Activated CD8-positive, alpha-beta memory T cell treated with anti-CD3 and anti-CD28 coated beads, Interleukin-2, amount 10 ng/mL, durations not matched to agents 7 days and 5 days (primary cell): ENCODE results near the gene OSBPL9. TPM values are rescaled to one million over a fixed set of nuclear protein-coding genes. Genes with fewer than 3 reads are reported as not detected.
"Not testable (repeated sequence)": the region's sequence is repeated elsewhere in the genome, so short reads cannot be mapped to it uniquely, and the experiment has no call there.

Source experiments
- ATAC-seq: fragments of 150-1000 bp; cut with Tn5 transposase; one replicate; pipeline ENCODE4 v1.10.0; 2021; ENCODE audit warnings: moderate library complexity
- CTCF ChIA-PET: fragments of 350-600 bp; sonication (Branson Sonifier 250); formaldehyde crosslinking; loops from one replicate; lab custom pipeline; 2021; ENCODE audit warnings: antibody characterized with exemption; lab: Charles Lee
- DNase-seq: peaks from one replicate; pipeline ENCODE4 v3.0.0-alpha.2; 2020
- H3K27ac Mint-ChIP-seq: one replicate; pipeline ENCODE4 v1.8.0; 2021; ENCODE audit warnings: mild to moderate bottlenecking, mixed read lengths
- H3K27me3 Mint-ChIP-seq: one replicate; pipeline ENCODE4 v1.8.0; 2021; ENCODE audit warnings: mixed read lengths
- H3K36me3 Mint-ChIP-seq: one replicate; pipeline ENCODE4 v1.8.0; 2021; ENCODE audit warnings: mild to moderate bottlenecking, mixed read lengths
- H3K4me1 Mint-ChIP-seq: one replicate; pipeline ENCODE4 v1.8.0; 2021; ENCODE audit warnings: mixed read lengths
- H3K4me3 Mint-ChIP-seq: one replicate; pipeline ENCODE4 v1.8.0; 2021; ENCODE audit warnings: mild to moderate bottlenecking, moderate library complexity, mixed read lengths
- H3K9me3 Mint-ChIP-seq: one replicate; pipeline ENCODE4 v1.8.0; 2022; ENCODE audit warnings: low read depth, mixed read lengths
- total RNA-seq, 2 experiments: library from RNA; stranded (reverse); gene quantifications; one replicate each; pipeline ENCODE4 v1.2.3, GENCODE V29; 2021

OSBPL9 gene
- total RNA-seq, 2 experiments from 2014 or later = 46.5 to 48.5 TPM

DNA sequence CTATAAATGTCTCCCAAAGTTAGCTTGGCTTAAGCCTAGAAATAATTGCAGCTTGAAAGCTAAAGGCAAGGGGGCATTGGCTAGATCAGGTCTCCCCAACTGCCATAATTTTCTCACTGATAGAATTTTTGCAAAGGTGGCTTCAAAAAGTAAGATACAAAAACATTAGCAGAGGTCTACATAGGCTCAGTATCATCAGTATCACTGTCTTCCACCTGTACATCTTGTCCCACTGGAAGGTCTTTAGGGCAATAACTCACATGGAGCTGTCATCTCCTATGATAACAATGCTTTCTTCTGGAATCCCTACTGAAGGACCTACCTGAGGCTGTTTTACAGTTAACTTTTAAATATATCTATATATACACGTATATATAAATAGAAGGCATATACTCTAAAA lies 14.9 kb downstream of the OSBPL9 start:
- no peak overlapping the region for H3K4me3 Mint-ChIP-seq
- ATAC-seq (no peak), DNase-seq (no peak)
- CTCF ChIA-PET = interaction anchor here (0.8 to 1.3 kb wide), 2 partner anchors 9 to 14 kb away, joined by 3 read pairs; no protein-coding TSS in a partner anchor
- H3K9me3 Mint-ChIP-seq = no peaks in the 10 kb centered on the region
- no peak overlapping the region for H3K27ac Mint-ChIP-seq
- H3K27me3 Mint-ChIP-seq = no peaks in the 10 kb centered on the region
- H3K36me3 Mint-ChIP-seq = peaks cover 2% of the 10 kb centered on the region
- peaks cover 10% of the 10 kb centered on the region for H3K4me1 Mint-ChIP-seq

DNA sequence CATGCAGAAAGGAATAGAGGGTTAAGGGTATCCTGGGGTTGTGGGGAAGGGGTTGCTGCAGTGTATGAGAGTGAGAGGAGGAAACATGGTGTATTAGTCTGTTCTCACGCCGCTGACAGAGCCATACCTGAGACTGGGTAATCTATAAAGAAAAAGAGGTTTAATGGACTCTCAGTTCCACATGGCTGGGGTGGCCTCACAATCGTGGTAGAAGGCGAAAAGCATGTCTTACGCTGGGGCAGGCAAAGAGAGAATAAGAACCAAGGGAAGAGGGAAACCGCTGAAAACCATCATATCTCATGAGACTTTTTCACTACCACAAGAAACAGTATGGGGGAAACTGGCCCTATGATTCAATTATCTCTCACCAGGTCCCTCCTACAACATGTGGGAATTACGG lies 17.7 kb downstream of the OSBPL9 start:
- Mint-ChIP-seq H3K4me3 (no peak overlapping the region), H3K9me3 (no peaks in the 10 kb centered on the region), H3K36me3 (no peaks in the 10 kb centered on the region), H3K27me3 (no peaks in the 10 kb centered on the region), H3K4me1 (peaks cover 5% of the 10 kb centered on the region), H3K27ac (no peak overlapping the region)
- DNase-seq (no peak), ATAC-seq (no peak)
- CTCF ChIA-PET = no interaction called here

DNA sequence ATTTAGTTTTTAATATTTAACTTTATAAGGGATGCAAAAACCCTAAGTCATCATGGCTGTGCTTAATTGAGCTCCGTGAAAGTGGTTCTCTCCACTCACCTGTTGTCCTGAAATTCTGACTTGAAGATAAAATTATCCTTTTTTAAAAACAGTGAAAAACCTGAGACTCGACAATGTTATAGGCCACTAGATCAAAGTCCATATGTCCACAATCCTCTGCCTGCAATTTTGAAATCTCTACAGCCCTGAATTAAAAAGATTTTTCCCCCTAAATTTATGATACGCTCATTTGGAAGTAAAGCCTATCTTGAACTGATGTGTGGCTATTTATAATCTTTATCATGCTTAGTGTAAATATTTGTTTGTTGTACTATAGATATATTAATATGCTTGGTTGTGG lies 18.7 kb downstream of the OSBPL9 start:
- H3K36me3 Mint-ChIP-seq = no peaks in the 10 kb centered on the region
- no peak overlapping the region for H3K27ac Mint-ChIP-seq
- no peaks in the 10 kb centered on the region for H3K9me3 Mint-ChIP-seq
- CTCF ChIA-PET = no interaction called here
- H3K4me3 Mint-ChIP-seq = no peak overlapping the region
- H3K27me3 Mint-ChIP-seq = no peaks in the 10 kb centered on the region
- DNase-seq = no peak
- peaks cover 2% of the 10 kb centered on the region for H3K4me1 Mint-ChIP-seq
- ATAC-seq = no peak

DNA sequence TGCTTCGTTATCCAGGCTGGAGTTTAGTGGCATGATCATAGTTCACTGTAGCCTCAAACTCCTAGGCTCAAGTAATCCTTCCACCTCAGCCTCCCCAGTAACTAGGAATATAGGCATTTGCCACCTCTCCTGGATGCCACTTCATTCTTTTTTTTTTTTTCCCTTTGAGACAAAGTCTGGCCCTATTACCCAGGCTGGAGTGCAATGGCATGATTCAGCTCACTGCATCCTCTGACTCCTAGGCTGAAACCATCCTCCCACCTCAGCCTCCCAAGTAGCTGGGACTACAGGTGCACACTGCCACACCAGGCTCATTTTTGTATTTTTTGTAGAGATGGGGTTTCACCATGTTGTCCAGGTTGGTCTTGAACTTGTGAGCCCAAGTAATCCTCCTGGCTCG lies 19.3 kb downstream of the OSBPL9 start:
- Mint-ChIP-seq H3K36me3 (no peaks in the 10 kb centered on the region), H3K9me3 (no peaks in the 10 kb centered on the region), H3K4me1 (peaks cover 2% of the 10 kb centered on the region), H3K27me3 (no peaks in the 10 kb centered on the region), H3K27ac (no peak overlapping the region), H3K4me3 (no peak overlapping the region)
- no peak for DNase-seq
- CTCF ChIA-PET = no interaction called here
- ATAC-seq = no peak

DNA sequence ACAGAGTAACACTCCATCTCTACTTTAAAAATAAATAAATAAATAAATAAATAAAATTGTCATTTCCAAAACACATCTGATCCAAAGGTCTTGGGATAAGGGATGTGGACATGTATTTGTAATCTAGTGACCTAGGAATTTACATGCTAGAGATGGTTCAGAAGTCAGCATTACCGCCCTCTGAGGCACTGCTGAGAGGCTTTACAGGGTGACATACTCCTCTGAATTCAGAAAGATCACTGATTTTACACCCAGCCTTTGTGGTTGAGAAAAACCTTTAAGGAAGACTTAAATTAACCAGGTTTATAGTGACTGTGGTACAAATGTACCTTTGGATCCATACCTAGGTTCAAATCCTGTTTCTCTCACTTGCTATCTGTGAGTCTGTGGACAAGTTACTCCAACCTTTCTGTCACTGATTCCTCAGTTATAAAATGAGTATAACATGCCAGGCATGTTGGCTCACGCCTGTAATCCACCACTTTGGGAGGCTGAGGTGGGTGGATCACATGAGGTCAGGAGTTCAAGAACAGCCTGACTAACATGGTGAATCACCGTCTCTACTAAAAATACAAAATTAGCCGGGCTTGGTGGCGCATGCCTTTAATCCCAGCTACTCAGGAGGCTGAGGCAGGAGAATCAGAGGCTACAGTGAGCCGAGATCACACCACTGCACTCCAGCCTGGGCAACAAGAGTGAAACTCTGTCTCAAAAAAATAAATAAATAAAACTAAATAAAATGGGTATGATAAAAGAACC lies 20.1 kb downstream of the OSBPL9 start:
- CTCF ChIA-PET = no interaction called here
- Mint-ChIP-seq H3K27me3 (no peaks in the 10 kb centered on the region), H3K4me1 (peaks cover 2% of the 10 kb centered on the region), H3K9me3 (no peaks in the 10 kb centered on the region), H3K27ac (no peak overlapping the region), H3K36me3 (no peaks in the 10 kb centered on the region), H3K4me3 (no peak overlapping the region)
- DNase-seq (no peak), ATAC-seq (no peak)

DNA sequence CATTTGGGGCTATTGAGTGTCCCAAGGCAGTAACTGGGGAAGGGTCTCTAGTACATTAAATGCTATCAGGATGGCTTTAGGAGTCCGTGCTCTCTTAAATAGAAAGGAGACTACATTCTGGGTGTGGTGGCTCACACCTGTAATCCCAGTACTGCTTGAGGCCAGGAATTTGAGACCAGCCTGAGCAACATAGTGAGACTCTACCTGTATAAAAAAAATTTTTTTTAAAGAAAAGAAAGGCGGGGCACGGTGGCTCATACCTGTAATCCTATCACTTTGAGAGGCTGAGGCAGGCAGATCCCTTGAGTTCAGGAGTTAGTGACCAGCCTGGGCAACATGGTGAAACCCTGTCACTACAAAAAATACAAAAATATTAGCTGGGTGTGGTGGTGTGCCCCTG lies 21.5 kb downstream of the OSBPL9 start:
- Mint-ChIP-seq H3K36me3 (peaks cover 2% of the 10 kb centered on the region), H3K27me3 (no peaks in the 10 kb centered on the region), H3K9me3 (no peaks in the 10 kb centered on the region), H3K27ac (no peak overlapping the region), H3K4me3 (no peak overlapping the region), H3K4me1 (peaks cover 2% of the 10 kb centered on the region)
- ATAC-seq (no peak), DNase-seq (no peak)
- CTCF ChIA-PET = no interaction called here

DNA sequence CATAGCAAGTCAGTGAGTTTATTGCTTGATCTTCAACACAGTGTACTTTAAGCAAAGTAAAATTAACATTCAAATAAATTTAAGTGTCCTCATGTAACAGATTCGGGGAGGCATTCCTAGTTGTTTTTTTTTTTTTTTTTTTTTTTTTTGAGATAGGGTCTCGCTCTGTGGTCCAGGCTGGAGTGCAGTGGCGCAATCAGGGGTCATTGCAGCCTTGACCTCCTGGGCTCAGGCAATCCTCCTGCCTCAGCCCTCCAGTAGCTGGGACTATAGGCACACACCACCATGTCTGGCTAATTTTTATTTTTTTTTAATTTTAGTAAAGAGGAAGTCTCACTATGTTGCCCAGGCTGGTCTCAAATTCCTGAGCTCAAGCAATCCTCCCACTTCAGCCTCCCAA lies 22.8 kb downstream of the OSBPL9 start:
- H3K9me3 Mint-ChIP-seq = no peaks in the 10 kb centered on the region
- CTCF ChIA-PET = interaction anchor here (1.7 kb wide), 1 partner anchor 19 kb away, joined by 5 read pairs; no protein-coding TSS in a partner anchor
- no peak overlapping the region for H3K4me3 Mint-ChIP-seq
- peaks cover 4% of the 10 kb centered on the region for H3K36me3 Mint-ChIP-seq
- H3K27me3 Mint-ChIP-seq = no peaks in the 10 kb centered on the region
- DNase-seq = no peak
- no peak overlapping the region for H3K27ac Mint-ChIP-seq
- no peak for ATAC-seq
- H3K4me1 Mint-ChIP-seq = no peaks in the 10 kb centered on the region

DNA sequence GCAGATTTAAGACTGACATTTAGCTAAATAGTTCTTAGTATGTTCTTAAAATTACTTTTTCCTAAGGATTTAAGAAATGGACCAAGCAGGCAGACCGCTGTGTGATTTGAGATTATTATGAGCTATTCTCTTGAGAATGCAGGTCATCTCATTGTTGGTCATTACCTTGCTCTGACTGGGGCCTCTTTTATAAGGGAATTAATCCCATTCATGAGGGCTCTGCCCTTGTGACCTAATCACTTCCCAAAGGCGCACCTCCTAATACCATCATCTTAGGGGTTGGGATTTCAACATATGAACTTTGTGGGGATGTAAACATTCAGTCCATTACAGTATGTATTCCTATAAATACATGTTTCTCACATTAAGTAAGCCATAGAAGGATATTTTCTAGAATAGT lies 24.2 kb downstream of the OSBPL9 start:
- CTCF ChIA-PET = interaction anchor here (1.7 kb wide), 1 partner anchor 20 kb away, joined by 5 read pairs; no protein-coding TSS in a partner anchor
- H3K36me3 Mint-ChIP-seq = peaks cover 5% of the 10 kb centered on the region
- no peaks in the 10 kb centered on the region for H3K4me1 Mint-ChIP-seq
- no peaks in the 10 kb centered on the region for H3K9me3 Mint-ChIP-seq
- DNase-seq = no peak
- H3K4me3 Mint-ChIP-seq = no peak overlapping the region
- no peak for ATAC-seq
- no peak overlapping the region for H3K27ac Mint-ChIP-seq
- no peaks in the 10 kb centered on the region for H3K27me3 Mint-ChIP-seq

DNA sequence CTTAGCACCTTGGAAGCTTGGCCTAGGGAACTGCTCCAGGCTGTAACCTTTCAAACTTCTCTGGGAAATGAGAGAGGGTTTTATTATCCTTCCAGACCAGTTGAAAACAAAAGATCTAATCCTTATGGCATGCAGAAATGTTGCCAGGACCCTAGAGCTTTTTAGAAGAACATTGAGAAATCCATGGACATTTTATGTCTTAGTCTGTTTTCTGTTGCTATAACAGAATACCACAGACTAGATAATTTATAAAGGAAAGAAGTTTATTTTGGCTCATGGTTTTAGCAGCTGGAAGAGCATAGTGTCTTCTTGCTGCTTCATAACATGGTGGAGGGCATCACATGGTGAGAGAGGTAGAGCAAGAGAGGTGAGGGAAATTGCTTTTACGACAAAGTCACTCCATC lies 25.8 kb downstream of the OSBPL9 start:
- no peaks in the 10 kb centered on the region for H3K27me3 Mint-ChIP-seq
- H3K27ac Mint-ChIP-seq = no peak overlapping the region
- H3K4me1 Mint-ChIP-seq = no peaks in the 10 kb centered on the region
- DNase-seq (no peak), ATAC-seq (no peak)
- CTCF ChIA-PET = no interaction called here
- no peaks in the 10 kb centered on the region for H3K9me3 Mint-ChIP-seq
- H3K36me3 Mint-ChIP-seq = peaks cover 5% of the 10 kb centered on the region
- H3K4me3 Mint-ChIP-seq = no peak overlapping the region

DNA sequence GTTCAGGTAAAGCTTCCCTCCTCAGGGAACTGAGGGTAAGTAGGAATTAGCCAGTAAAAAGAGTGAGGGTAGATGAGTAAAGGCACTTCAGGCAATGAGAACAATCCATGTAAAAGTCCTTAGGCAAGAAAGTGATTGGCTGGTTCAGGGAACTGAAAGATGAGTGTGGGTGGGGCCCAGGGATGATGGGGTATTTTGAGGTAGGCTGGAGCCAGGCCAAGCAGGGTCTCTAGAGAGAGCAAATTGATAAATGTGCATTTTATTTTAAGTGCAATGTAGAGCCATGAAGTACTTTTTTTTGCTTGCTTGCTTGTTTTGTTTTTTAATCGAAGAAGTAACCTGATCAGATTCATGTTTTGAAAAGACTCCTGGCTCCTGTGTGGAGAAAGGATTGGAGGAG lies 26.5 kb downstream of the OSBPL9 start:
- CTCF ChIA-PET = no interaction called here
- Mint-ChIP-seq H3K27me3 (no peaks in the 10 kb centered on the region), H3K9me3 (no peaks in the 10 kb centered on the region), H3K27ac (no peak overlapping the region), H3K4me3 (no peak overlapping the region), H3K36me3 (peaks cover 5% of the 10 kb centered on the region), H3K4me1 (no peaks in the 10 kb centered on the region)
- no peak for DNase-seq
- no peak for ATAC-seq

DNA sequence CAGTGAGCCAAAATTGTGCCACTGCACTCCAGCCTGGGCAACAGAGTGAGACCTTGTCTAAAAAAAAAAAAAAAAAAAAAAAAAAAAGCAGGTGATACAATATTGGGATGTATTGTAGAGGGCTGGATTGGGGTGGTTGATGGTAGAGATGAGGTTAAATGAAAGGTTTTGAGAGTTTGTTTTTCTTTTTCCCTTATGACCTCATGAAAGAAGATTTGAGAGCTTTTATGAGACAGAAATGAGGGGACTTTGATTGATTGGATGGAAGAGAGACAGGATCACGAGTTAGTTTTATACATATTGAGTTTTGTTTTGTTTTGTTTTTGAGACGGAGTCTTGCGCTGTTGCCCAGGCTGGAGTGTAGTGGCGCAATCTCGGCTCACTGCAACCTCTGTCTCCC lies 27.1 kb downstream of the OSBPL9 start:
- no peaks in the 10 kb centered on the region for H3K27me3 Mint-ChIP-seq
- no peaks in the 10 kb centered on the region for H3K9me3 Mint-ChIP-seq
- no peak overlapping the region for H3K4me3 Mint-ChIP-seq
- no peaks in the 10 kb centered on the region for H3K4me1 Mint-ChIP-seq
- CTCF ChIA-PET = no interaction called here
- ATAC-seq (no peak), DNase-seq (no peak)
- peaks cover 5% of the 10 kb centered on the region for H3K36me3 Mint-ChIP-seq
- no peak overlapping the region for H3K27ac Mint-ChIP-seq

DNA sequence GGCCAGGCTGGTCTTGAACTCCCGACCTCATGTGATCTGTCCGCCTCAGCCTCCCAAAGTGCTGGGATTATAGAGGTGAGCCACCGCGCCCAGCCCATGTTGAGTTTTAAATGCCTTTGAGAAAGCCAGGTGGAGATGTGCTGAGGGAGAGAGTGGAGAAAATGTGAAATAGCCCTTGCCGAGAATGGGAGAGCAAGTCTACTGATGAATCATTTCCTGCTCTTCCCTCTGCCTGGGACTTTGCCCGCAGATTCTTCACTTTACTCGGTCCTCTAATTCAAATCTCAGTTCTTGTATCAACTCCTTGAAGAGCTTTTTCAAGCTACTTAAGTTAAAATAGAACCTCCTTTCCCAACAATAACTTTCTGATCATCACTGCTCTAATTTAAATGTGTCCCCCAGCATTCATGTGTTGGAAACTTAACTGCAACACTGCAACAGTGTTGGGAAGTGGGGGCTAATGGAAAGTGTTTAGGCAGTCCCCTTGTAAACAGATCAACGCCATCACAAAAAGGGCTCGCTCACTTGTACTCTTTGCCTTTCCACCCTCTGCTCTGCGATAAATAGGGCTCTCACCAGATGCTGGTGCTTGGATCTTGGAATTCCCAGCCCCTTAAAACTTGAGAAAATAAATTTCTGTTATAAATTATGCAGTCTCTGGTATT lies 27.8 kb downstream of the OSBPL9 start:
- CTCF ChIA-PET = no interaction called here
- H3K9me3 Mint-ChIP-seq = no peaks in the 10 kb centered on the region
- no peaks in the 10 kb centered on the region for H3K4me1 Mint-ChIP-seq
- H3K27ac Mint-ChIP-seq = no peak overlapping the region
- DNase-seq = no peak
- ATAC-seq = no peak
- peaks cover 5% of the 10 kb centered on the region for H3K36me3 Mint-ChIP-seq
- no peak overlapping the region for H3K4me3 Mint-ChIP-seq
- H3K27me3 Mint-ChIP-seq = no peaks in the 10 kb centered on the region

DNA sequence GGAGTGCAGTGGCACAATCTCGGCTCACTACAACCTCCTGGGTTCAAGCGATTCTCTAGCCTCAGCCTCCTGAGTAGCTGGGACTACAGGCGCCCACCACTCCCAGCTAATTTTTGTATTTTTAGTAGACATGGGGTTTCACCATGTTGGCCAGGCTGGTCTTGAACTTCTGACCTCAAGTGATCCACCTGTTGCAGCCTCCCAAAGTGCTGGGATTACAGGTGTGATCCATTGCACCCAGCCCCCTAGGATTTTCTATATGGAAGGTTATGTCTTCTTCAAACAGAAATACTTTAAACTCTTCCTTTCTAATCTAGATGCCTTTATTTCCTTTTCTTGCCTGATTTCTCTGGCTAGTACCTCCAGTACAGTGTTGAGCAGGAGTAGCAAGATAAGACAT lies 29.7 kb downstream of the OSBPL9 start:
- H3K27ac Mint-ChIP-seq, H3K4me3 Mint-ChIP-seq, CTCF ChIA-PET, H3K9me3 Mint-ChIP-seq, H3K4me1 Mint-ChIP-seq, ATAC-seq, H3K27me3 Mint-ChIP-seq, H3K36me3 Mint-ChIP-seq, DNase-seq: not testable (repeated sequence)
